ENCODE measurements around the gene IGBP1. TPM values are rescaled to one million over a fixed set of nuclear protein-coding genes. Genes with fewer than 3 reads are reported as not detected.

IGBP1 gene
- 51.7 TPM for total RNA-seq
- long read RNA-seq, transcript IGBP1-201 (6 exons, 1,862 nt): major isoform, 48 of 52 reads
- long read RNA-seq, partial matches to known transcripts: 2 of 52 reads
- long read RNA-seq, other reads (novel, unspliced or antisense): 1 of 52 reads

DNA sequence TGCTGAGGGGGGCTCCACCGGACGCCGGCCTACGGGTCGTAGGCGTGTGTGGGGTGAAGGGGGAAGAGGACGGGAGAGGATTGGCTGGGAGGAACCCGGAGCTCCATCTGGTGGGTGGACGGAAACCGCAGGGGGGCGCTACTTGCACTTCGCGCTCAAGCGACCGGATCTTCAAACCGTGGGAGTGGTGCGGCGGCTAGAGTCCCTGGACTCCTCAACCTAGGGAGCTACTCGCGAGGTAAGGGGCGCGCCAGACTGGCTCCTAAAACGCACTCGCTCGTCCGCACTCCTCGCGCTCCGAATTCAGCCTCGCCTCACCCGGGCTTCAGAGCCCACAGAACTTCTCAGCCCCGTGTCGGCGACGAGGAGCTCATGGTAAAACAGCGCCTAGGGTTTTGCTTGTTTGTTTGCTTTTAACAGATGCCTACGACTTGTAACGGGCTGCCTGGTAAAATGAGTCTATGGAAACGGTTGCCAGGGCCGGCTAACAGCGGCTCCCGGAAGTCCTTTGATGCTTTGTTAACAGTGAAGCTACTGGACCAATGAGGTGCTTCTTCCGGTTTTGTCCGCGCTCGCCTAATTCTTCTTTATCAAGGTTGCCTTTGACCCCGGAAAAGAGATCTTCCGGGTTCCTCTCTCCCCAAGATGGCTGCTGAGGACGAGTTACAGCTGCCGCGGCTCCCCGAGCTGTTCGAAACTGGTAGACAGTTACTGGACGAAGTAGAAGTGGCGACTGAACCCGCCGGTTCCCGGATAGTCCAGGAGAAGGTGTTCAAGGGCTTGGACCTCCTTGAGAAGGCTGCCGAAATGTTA lies at the start of gene IGBP1:
Gene IGBP1, plus strand, starts transcription at position 145 of the 813 bp plus-strand sequence. Its CDS starts 501 bp downstream, at position 646.
- ATAC-seq (peak; percentile 95), DNase-seq (peak; percentile 89)
- Histone ChIP-seq H3K36me3 (peaks cover 9% of the 10 kb centered on the region), H3K4me3 (peak within 1 kb of the TSS; percentile 68), H3K27ac (peak within 1 kb of the TSS; percentile 87), H3K4me1 (peaks cover 3% of the 10 kb centered on the region), H3K9me3 (no peaks in the 10 kb centered on the region), H3K27me3 (no peaks in the 10 kb centered on the region)
- TF ChIP-seq, protein P1, sequence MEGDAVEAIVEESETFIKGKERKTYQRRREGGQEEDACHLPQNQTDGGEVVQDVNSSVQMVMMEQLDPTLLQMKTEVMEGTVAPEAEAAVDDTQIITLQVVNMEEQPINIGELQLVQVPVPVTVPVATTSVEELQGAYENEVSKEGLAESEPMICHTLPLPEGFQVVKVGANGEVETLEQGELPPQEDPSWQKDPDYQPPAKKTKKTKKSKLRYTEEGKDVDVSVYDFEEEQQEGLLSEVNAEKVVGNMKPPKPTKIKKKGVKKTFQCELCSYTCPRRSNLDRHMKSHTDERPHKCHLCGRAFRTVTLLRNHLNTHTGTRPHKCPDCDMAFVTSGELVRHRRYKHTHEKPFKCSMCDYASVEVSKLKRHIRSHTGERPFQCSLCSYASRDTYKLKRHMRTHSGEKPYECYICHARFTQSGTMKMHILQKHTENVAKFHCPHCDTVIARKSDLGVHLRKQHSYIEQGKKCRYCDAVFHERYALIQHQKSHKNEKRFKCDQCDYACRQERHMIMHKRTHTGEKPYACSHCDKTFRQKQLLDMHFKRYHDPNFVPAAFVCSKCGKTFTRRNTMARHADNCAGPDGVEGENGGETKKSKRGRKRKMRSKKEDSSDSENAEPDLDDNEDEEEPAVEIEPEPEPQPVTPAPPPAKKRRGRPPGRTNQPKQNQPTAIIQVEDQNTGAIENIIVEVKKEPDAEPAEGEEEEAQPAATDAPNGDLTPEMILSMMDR (IDR thresholded peaks at IDR 0.05): peak; percentile 48
- intact Hi-C loops (cut with DNase I): no loop called here

DNA sequence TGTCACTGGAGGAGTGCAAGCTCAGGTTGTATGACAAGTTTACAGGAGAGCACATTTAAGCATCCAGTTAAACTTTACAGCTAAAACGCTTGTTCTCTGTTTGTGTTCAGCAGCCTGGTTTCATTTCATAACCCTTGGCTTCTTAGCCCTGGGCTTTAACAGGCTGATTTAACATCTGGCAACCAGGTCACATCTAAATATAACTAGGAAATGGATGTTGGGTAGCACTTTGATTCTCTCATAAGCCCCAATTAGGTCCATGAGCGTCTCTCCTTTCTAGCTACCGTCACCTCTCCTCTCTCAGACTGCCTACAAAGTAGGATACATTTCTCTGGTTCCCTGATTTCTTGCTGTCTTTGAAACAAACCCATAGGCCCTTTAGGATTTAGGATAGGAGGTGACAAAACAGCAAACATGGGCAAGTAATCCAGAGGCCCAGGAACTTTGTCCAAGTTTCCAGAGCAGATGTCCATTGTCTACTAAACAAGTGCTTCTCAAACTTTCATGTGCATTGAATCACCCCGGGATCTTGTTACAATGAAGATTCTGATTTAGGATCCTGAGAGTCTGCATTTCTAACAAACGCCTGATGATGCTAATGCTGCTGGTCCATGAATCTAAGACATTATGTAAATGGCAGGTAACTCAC lies 48.5 kb upstream of the IGBP1 start:
- intact Hi-C loops (cut with DNase I): no loop called here
- TF ChIP-seq, protein P1 (IDR thresholded peaks at IDR 0.05): no peak
- no peak for DNase-seq
- Histone ChIP-seq H3K27ac (no peak overlapping the region), H3K4me3 (no peak overlapping the region), H3K4me1 (no peaks in the 10 kb centered on the region), H3K27me3 (no peaks in the 10 kb centered on the region), H3K9me3 (no peaks in the 10 kb centered on the region), H3K36me3 (no peaks in the 10 kb centered on the region)
- no peak for ATAC-seq

DNA sequence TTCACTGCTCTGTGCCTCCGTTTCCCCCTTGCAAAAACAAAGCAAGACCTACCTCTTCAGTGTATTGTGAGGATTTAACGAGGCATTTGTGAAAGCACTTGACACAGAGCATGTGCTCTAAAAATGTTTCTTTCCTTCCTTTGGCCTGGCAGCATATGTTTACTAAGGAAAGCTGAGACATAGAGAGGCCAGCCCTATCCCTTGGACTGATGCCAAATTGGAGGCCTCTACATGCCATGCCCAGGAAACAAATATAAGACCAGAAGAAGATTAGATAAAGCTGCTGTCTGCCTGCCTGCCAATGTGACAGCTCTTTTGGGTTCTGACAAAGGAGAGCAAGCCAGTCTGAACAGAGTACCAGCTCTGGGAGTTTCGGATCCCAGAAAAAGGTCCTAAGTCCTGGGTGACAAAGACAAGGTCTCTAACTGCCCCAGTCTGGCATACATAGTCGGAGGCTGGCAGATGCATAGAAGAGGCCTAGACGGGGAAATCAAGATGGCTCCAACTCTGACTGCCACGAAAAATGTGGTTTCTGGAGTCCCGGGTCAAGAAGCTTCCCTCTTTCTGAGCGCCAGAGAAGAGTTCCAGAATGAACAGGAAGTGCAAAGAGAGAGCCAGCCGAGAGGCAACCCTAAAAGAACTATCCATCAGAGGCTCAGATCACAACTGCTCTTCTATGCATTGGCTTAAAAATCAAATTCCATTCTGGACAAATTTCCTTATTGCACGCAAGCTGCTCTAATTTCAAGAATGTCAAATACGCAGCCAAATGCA lies 45.2 kb upstream of the IGBP1 start:
- H3K4me1 ChIP-seq: no peaks in the 10 kb centered on the region
- DNase-seq (no peak), ATAC-seq (no peak)
- no peaks in the 10 kb centered on the region for H3K27me3 ChIP-seq
- no peak overlapping the region for H3K27ac ChIP-seq
- TF ChIP-seq, protein P1 (IDR thresholded peaks at IDR 0.05): no peak
- H3K4me3 ChIP-seq: no peak overlapping the region
- H3K9me3 ChIP-seq: no peaks in the 10 kb centered on the region
- intact Hi-C loops (cut with DNase I): no loop called here
- no peaks in the 10 kb centered on the region for H3K36me3 ChIP-seq

DNA sequence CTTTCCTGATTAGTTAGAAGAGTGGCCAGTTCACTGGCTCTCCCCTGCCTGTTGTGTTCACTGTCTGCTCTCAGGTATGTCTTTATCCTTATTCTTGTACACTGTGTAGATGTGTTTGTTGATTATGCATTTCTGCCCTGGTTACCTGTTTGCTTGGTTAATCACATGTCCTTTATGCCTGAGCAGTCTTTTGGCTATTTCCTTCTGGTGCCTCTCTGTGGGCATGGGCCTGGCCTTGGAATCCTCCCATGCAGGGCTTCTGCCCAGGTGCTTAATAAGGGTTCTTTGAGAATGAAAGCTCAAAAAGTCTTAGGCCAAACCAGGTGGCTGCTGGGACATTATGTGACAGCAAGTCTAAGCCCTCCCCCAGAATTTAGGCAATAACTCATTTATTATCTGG lies 44.5 kb upstream of the IGBP1 start:
- no peaks in the 10 kb centered on the region for H3K4me1 ChIP-seq
- no peak for DNase-seq
- H3K4me3 ChIP-seq: no peak overlapping the region
- H3K27me3 ChIP-seq: no peaks in the 10 kb centered on the region
- intact Hi-C loops (cut with DNase I): no loop called here
- no peak overlapping the region for H3K27ac ChIP-seq
- no peaks in the 10 kb centered on the region for H3K9me3 ChIP-seq
- TF ChIP-seq, protein P1 (IDR thresholded peaks at IDR 0.05): no peak
- no peaks in the 10 kb centered on the region for H3K36me3 ChIP-seq
- ATAC-seq: no peak

DNA sequence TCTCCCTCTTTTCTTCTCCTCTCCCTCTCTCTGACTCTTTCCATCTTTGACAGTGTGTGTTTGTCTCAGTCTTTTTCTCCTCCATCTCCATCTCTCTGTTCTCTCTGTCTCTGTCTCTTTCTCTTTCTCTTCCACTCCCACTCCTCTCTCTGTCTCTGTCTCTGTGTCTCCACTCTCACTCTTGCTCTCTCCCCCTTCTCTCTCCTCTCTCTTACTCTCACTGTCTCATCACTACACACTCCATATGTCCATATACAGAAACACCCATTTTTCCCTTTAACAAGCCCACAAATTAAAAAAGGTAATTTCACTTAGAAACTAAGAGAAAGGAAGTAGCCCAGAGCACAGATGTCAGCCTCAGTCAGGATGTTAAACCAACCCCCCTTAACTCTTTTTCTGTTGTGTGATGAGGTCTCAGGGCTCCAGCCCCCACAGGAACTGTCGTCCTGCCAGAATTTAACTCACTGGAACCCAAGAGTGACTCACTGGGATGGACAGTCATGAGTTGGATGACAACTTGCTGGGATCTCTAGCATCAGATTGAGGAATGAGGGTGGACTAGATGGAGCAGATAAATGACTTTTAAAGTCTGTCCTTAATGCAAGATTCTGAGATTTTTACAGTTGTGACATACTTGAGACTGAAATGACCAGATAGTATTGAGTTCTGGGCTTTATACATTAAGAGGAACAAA lies 43.5 kb upstream of the IGBP1 start:
- Histone ChIP-seq H3K36me3 (no peaks in the 10 kb centered on the region), H3K4me1 (no peaks in the 10 kb centered on the region), H3K27ac (no peak overlapping the region), H3K27me3 (no peaks in the 10 kb centered on the region), H3K9me3 (no peaks in the 10 kb centered on the region), H3K4me3 (no peak overlapping the region)
- ATAC-seq: no peak
- intact Hi-C loops (cut with DNase I): no loop called here
- DNase-seq: no peak
- TF ChIP-seq, protein P1 (IDR thresholded peaks at IDR 0.05): no peak
